Measurements from ENCODE around the gene AVPR1A.

The AVPR1A gene

DNA sequence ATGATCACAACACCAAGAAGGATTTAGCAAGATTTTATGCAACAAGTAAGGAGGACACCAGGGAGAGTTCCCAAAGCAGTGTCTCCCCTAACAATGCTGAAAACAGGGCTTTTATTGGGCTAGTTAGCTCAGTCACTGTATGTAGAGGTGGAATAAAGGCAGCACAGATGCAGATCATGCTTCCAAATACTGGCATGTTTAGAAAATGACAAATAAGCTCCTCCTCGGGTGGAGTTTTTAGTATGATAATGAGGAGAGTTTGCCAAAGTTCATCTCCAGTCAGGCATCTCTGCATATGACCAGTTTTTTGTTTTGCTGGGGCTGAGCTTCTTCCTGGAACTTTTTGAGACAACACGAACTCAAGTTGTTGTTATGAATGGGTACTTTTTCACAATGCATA is 4.4 kb upstream of the AVPR1A start:
- DNase-seq (ENCODE audit: low read depth): no peak
- TF ChIP-seq, protein P1, sequence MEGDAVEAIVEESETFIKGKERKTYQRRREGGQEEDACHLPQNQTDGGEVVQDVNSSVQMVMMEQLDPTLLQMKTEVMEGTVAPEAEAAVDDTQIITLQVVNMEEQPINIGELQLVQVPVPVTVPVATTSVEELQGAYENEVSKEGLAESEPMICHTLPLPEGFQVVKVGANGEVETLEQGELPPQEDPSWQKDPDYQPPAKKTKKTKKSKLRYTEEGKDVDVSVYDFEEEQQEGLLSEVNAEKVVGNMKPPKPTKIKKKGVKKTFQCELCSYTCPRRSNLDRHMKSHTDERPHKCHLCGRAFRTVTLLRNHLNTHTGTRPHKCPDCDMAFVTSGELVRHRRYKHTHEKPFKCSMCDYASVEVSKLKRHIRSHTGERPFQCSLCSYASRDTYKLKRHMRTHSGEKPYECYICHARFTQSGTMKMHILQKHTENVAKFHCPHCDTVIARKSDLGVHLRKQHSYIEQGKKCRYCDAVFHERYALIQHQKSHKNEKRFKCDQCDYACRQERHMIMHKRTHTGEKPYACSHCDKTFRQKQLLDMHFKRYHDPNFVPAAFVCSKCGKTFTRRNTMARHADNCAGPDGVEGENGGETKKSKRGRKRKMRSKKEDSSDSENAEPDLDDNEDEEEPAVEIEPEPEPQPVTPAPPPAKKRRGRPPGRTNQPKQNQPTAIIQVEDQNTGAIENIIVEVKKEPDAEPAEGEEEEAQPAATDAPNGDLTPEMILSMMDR (conservative IDR thresholded peaks at IDR 0.05; ENCODE audit: low read length): no peak
- no peak overlapping the region for H3K4me3 ChIP-seq (ENCODE audit: low read length)

DNA sequence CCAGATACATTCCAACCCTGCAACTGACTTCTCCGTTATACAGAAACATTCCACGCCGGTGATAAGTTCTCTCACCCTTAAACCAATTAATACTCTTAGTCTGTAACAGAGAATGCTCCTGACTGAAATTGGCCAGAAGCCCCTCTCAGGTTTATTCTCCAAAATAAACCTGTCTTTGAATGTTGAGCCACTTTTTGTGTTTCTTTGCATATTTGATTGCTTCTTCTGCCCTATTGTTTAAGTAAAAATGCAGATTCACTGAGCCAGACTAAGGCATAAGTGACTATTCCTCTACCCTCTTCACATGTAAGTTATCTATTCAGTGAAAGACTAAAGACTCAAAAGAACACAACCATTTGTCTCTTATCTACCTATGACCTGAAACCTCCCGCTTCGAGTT is 3.6 kb upstream of the AVPR1A start:
- no peak overlapping the region for H3K4me3 ChIP-seq (ENCODE audit: low read length)
- DNase-seq (ENCODE audit: low read depth): no peak
- TF ChIP-seq, protein P1 (conservative IDR thresholded peaks at IDR 0.05; ENCODE audit: low read length): no peak

DNA sequence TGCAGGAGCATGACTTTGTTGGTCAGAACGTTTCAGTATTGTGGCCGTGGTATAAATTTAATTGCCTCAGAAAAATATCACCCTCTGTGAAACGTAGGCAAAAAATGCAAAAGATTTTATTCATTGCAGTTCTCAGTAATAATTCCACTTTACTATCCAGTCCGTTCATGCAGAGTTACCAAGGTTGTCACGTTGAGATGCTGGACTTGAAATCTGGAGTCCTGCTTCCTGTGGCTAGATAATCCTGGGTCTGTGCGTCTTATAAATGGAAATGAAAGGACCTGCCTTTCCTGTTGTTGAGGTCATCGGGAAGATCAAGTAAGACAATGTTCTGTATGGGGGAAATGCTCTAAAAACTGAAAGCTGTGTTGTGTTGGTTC is 1.3 kb upstream of the AVPR1A start:
- no peak overlapping the region for H3K4me3 ChIP-seq (ENCODE audit: low read length)
- DNase-seq (ENCODE audit: low read depth): no peak
- TF ChIP-seq, protein P1 (conservative IDR thresholded peaks at IDR 0.05; ENCODE audit: low read length): no peak

DNA sequence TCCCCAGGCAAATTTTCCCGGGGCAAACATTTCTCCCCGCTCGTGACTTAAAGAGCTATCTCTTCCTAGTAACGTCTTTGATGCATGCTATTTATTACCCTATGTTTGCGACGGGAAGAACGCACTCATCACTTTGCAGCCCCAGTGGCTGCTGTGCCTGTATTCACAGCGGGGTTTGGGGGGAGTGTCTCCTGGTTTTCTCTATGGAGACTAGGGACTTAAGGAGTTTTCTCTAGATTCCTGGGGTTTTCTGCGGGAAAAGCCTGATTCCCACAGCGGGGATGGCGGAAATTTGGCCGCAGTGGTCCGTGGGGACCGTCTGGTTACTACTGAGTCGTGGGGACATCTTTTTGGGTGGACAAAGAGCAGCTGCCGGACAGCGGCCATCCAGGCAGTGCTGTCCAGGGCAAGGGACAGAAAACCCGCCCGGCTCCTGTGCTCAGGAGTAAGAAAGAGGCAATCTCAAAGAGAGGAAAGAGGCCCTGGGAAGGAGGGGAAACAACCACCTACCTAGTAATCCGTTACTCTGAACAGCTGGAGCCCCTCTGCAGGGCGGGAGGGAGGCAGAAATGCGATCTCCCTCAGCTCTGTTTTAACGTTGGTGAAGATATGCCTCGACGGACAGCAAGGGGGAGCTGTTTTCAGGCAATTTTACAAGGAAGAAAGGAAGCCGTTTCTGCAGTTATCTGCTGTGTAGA is 771 bp upstream of the AVPR1A start:
- H3K4me3 ChIP-seq (ENCODE audit: low read length): no peak overlapping the region; the same call in 1 of the 2 replicates
- peak; percentile 31 for DNase-seq (ENCODE audit: low read depth)

DNA sequence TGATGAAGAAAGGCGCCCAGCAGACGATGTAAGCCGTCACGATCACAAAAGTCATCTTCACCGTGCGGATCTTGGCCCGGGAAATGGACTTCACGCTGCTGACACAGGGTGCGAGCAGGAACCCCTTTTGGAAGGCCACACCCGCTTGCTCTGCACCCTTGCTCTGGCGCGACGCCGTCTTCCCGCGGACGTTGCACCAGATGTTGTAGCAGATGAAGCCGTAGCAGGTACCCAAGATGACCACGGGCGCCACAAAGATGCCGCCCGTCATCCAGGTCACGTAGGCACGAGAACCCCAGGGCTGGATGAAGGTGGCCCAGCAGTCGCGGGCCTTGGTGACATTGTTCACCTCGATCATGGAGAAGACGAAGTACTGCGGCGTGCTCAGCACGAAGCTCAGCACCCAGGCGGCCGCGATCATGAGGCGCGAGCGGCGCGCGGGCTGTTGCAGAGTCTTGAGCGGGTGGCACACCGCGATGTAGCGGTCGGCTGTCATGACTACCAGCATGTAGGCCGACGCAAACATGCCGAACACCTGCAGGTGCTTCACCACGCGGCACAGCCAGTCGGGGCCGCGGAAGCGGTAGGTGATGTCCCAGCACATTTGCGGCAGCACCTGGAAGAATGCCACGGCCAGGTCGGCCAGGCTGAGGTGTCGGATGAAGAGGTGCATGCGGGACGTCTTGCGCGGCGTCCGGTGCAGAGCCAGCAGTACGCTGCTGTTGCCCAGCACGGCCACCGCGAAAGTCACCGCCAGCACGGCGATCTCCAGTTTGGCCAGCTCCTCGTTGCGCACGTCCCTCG is 890 bp downstream of the AVPR1A start:
- TF ChIP-seq, protein P1 (conservative IDR thresholded peaks at IDR 0.05; ENCODE audit: low read length): no peak
- no peak for DNase-seq (ENCODE audit: low read depth)
- H3K4me3 ChIP-seq (ENCODE audit: low read length): no peak overlapping the region

More for the DNA sequence above, 771 bp upstream of the AVPR1A start:
- TF ChIP-seq, protein P1 (conservative IDR thresholded peaks at IDR 0.05; ENCODE audit: low read length): peak; percentile 79

DNA sequence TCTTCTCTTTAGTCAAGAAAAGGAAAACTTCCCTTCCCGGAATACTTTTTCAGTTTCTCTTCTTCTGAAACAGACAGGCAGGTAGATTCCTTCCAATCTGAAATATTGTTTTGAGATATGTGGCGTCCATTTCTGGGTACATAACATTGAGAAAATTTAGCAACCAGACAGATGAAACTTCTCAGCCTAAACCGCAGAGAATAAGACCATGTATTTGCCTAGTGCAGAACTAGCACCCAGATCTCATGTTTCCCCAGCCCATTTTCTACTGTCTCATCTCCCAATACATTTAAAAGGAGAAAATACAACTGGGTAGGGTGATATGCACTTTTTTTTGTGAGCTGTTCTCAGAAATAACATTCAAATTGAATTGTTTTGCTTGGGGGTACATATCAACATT is 6.4 kb downstream of the AVPR1A start:
- no peak overlapping the region for H3K4me3 ChIP-seq (ENCODE audit: low read length)
- TF ChIP-seq, protein P1 (conservative IDR thresholded peaks at IDR 0.05; ENCODE audit: low read length): no peak
- no peak for DNase-seq (ENCODE audit: low read depth)

DNA sequence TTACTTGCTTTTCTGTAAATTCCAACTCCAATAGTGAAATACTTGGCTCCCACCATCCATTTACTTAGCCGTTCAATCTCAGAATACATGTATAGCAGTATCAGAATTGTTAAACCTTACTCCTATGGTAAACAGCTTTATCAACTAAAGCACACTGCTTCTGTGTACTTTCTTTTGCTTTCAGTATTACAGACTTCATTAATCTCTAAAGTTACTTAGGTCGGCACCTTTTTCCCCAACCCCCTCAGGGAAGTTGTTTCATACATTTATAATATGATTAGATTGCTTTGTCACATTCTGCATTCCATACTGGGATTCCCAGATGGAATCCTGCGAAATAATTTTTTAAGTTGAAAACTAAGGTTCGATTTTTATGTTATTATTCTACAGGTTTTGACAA is 12.5 kb downstream of the AVPR1A start:
- TF ChIP-seq, protein P1 (conservative IDR thresholded peaks at IDR 0.05; ENCODE audit: low read length): no peak
- no peak for DNase-seq (ENCODE audit: low read depth)

More for the DNA sequence above, 12.5 kb downstream of the AVPR1A start:
- no peak overlapping the region for H3K4me3 ChIP-seq (ENCODE audit: low read length)
